Activated CD4-positive, alpha-beta T cell treated with anti-CD3 and anti-CD28 coated beads, Interleukin-2, amount 10 ng/mL, durations not matched to agents 7 days and 5 days (primary cell): ENCODE data around the gene TNFAIP8. TPM values are rescaled to one million over a fixed set of nuclear protein-coding genes. Genes with fewer than 3 reads are reported as not detected.

Source experiments
- CTCF ChIA-PET: fragments of 350-600 bp; sonication (Branson Sonifier 250); formaldehyde crosslinking; loops from one replicate; lab custom pipeline; 2021; ENCODE audit warnings: antibody characterized with exemption; lab: Charles Lee
- POLR2A ChIA-PET: fragments of 350-600 bp; sonication (Branson Sonifier 250); formaldehyde crosslinking; loops from one replicate; lab custom pipeline; 2021; ENCODE audit warnings: antibody characterized with exemption; lab: Charles Lee
- DNase-seq: peaks from one replicate; pipeline ENCODE4 v3.0.0-alpha.2; 2020
- H3K27ac Mint-ChIP-seq: one replicate; pipeline ENCODE4 v1.8.0; 2021; ENCODE audit warnings: mild to moderate bottlenecking, moderate library complexity, mixed read lengths
- H3K27me3 Mint-ChIP-seq: one replicate; pipeline ENCODE4 v1.8.0; 2021; ENCODE audit warnings: mixed read lengths
- H3K36me3 Mint-ChIP-seq: one replicate; pipeline ENCODE4 v1.8.0; 2021; ENCODE audit warnings: low read depth, mixed read lengths
- H3K4me1 Mint-ChIP-seq: one replicate; pipeline ENCODE4 v1.8.0; 2021; ENCODE audit warnings: mixed read lengths
- H3K4me3 Mint-ChIP-seq: one replicate; pipeline ENCODE4 v1.8.0; 2021; ENCODE audit warnings: mild to moderate bottlenecking, moderate library complexity, mixed read lengths
- H3K9me3 Mint-ChIP-seq: one replicate; pipeline ENCODE4 v1.8.0; 2021; ENCODE audit warnings: mixed read lengths
- total RNA-seq, 2 experiments: library from RNA; stranded (reverse); gene quantifications; one replicate each; pipeline ENCODE4 v1.2.3, GENCODE V29; 2021

The TNFAIP8 gene
- total RNA-seq, 2 experiments from 2014 or later, result 167 to 184 TPM

GRCh38 chr5:119445544-119445943 lies 89.7 kb downstream of the TNFAIP8 start:
- H3K9me3 Mint-ChIP-seq, result peaks cover 2% of the 10 kb centered on the region
- H3K4me1 Mint-ChIP-seq, result no peaks in the 10 kb centered on the region
- peaks cover 23% of the 10 kb centered on the region for H3K27me3 Mint-ChIP-seq
- no peak overlapping the region for H3K4me3 Mint-ChIP-seq
- H3K36me3 Mint-ChIP-seq, result no peaks in the 10 kb centered on the region
- DNase-seq, result no peak
- no peak overlapping the region for H3K27ac Mint-ChIP-seq
- ChIA-PET CTCF (no interaction called here), POLR2A (no interaction called here)

Other genes with a start within 250 kb of the TNFAIP8 start
- 10 to 100 TPM; 56.0 to 62.4 TPM for gene HSD17B4, start 96.5 kb downstream of the TNFAIP8 start, total RNA-seq